ENCODE data around the gene PARP1. TPM values are rescaled to one million over a fixed set of nuclear protein-coding genes. Genes with fewer than 3 reads are reported as not detected.

The PARP1 gene
- total RNA-seq, 4 donors from 2014 or later: 40.4 to 72.2 (median 51.1) TPM

DNA sequence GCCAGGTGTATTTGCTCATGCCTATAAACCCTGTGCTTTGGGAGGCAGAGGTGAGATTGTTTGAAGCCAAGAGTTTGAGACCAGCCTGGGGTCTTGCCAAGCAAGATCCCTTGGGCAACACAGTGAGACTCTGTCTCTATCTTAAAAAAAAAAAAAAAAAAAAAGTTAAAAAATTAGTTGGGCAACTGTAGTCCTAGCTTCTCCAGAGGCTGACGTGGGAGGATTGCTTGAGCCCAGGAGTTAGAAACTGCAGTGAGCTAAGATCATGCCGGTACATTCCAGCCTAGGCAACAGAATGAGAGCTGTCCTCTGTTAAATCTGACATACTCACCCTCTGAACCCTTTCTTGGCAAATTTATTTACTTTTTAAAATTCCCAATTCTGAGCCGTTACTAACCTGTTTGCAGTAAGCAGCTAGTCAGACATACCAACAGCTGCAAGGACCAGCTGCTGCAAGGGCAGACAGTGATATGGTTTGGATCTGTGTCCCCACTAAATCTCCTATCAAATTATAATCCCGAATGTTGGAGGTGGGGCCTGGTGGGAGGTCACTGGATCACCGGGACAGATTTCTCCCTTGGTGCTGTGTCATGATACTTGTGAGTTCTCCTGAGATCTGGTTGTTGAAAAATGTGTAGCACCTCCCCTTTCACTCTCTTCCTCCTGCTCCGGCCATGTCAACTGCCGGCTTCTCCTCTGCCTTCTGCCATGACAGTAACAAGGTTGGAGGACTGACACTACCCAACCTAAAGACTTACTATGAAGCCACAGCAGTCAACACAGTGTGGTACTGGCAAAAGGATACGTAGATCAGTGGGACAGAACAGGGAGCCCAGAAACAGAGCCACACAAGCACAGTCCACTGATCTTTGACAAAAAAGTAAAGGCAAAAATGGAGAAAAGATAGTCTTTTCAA, 10.6 kb downstream of the PARP1 start:
- TF ChIP-seq, protein P1, sequence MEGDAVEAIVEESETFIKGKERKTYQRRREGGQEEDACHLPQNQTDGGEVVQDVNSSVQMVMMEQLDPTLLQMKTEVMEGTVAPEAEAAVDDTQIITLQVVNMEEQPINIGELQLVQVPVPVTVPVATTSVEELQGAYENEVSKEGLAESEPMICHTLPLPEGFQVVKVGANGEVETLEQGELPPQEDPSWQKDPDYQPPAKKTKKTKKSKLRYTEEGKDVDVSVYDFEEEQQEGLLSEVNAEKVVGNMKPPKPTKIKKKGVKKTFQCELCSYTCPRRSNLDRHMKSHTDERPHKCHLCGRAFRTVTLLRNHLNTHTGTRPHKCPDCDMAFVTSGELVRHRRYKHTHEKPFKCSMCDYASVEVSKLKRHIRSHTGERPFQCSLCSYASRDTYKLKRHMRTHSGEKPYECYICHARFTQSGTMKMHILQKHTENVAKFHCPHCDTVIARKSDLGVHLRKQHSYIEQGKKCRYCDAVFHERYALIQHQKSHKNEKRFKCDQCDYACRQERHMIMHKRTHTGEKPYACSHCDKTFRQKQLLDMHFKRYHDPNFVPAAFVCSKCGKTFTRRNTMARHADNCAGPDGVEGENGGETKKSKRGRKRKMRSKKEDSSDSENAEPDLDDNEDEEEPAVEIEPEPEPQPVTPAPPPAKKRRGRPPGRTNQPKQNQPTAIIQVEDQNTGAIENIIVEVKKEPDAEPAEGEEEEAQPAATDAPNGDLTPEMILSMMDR (IDR thresholded peaks at IDR 0.05; ENCODE audit: low read depth): no peak

DNA sequence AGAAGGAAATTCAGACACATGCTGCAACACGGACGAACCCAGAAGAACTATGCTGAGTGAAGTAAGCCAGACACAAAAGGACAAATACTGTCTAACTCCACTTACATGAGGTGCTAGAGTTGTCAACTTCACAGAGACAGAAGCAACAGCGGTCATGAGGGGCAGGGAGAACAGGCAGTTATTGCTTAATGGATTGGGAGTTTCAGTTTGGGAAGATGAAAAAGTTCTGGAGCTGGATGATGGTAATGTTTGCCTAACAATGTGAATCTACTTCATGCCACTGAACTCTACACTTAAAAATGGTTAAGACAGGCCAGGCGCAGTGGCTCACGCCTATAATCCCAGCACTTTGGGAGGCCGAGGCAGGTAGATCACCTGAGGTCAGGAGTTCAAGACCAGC, 12.1 kb downstream of the PARP1 start:
- TF ChIP-seq, protein P1 (IDR thresholded peaks at IDR 0.05; ENCODE audit: low read depth): no peak

DNA sequence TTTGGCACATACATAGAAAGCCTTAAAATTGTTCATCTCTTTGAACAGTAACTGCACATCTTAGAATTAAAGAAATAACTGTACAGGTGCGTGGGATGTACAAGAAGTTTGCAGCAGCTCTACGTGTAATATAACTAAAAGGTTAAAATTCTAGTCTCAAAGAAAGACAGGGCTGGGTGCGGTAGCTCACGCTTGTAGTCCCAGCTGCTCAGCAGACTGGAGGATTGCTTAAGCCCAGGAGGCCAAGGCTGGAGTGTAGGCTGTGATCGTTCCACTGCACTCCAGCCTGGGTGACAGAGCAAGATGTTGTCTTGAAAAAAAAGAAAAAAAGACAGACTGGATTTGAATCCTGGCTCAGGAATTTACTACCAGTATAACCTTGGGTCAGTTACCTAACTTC, 13.4 kb downstream of the PARP1 start:
- TF ChIP-seq, protein P1 (IDR thresholded peaks at IDR 0.05; ENCODE audit: low read depth): no peak

DNA sequence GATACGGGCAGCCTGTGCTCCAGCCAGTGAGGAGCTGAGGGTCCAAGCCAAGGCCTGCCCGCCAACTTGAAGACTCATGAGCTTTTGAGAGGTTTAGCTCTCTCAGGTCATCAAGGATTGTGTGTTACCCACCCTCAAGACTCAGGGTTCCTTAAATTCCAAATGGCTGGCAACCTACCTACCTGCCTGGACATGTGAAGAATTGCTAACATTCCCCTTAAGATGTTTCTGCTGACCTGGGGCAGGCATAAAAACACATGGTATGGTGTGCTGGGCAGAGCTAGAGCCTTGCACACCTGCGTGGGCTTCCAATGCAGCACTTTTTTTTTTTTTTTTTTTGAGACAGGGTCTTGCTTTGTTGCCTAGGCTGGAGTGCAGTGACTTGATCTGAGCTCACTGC, 17.2 kb downstream of the PARP1 start:
- TF ChIP-seq, protein P1 (IDR thresholded peaks at IDR 0.05; ENCODE audit: low read depth): no peak

DNA sequence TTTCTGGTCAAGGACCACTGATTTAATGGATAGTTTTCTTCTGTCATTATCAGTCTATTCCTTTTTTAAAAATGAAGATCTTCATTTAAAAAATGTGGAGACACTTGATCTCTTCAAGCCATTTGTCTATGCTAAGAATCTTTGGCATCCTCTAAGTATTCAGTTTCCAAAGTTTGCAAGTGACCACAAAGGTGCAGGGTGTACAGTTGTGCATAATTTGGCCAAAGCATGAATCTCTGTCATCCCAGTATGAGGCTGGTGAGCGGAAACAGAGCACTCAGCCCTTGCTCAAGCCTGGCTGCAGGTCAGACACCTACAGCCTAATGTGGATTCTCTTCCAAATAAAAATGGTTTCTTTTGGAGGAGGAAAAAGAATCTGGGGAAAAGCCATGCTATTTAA, 19.8 kb downstream of the PARP1 start:
- TF ChIP-seq, protein P1 (IDR thresholded peaks at IDR 0.05; ENCODE audit: low read depth): no peak

DNA sequence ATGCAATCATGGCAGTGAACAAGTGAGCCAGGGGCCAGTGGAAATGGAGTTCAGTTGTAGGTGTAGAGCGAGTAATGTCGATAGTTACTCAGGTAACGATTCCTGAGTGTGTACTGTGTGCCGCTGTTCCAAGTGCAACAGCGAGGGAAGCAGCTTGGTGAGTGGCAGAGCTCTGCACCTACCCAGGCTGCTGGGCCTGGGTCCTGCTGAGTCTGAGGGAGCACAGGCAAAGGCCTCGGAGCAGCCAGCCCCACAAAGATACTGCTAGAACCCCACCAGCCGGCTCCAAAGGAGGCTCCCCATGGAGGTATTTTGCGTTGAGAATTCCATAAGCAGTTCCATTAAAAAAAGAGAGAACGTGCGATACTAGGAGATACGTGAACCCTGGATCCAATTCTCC, 23.2 kb downstream of the PARP1 start:
- TF ChIP-seq, protein P1 (IDR thresholded peaks at IDR 0.05; ENCODE audit: low read depth): no peak

DNA sequence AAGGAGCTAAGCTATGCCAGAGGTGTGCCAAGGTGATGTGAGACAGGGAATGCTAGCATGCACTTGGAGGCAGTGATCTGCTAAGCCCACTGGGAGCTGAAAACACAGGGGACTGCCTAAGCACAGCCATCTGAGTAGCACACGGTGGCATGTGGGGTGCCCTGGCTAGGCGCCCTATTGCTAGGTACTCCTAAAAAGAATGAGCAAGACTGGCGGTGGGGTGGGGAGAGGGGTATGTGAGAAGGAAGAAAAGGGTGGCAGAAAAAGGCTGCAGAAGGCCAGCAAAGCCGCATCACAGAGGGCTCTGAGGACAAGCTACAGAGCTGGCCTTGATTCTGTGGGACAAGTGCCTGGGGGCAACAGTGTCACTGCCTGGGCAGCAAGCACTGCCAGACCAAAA, 23.9 kb downstream of the PARP1 start:
- TF ChIP-seq, protein P1 (IDR thresholded peaks at IDR 0.05; ENCODE audit: low read depth): no peak

All from subcutaneous adipose tissue (tissue), 4 donors.